ENCODE results near the gene ROPN1B. TPM values are rescaled to one million over a fixed set of nuclear protein-coding genes. Genes with fewer than 3 reads are reported as not detected.
"Not testable (repeated sequence)": the region's sequence is repeated elsewhere in the genome, so short reads cannot be mapped to it uniquely, and the experiment has no call there.

Gene ROPN1B
- not detected for total RNA-seq

- not testable (repeated sequence) for H3K27me3 ChIP-seq (replicated peaks; ENCODE audit: insufficient read depth); H3K4me1 ChIP-seq (ENCODE audit: control insufficient read depth in 1 of 2, low read depth in 2 of 2); H3K9me3 ChIP-seq; H3K36me3 ChIP-seq; ATAC-seq (ENCODE audit: insufficient number of reproducible peaks, low FRiP score, low read depth); H3K27ac ChIP-seq; DNase-seq (ENCODE audit: low spot score); H3K4me3 ChIP-seq
These were observed at the start of gene ROPN1B for GRCh38 chr3:125968701-125969592. Gene ROPN1B, plus strand, starts transcription at chr3:125969178. Its CDS starts 2,877 bp downstream, at chr3:125972055.

- not testable (repeated sequence) for DNase-seq (ENCODE audit: low spot score); H3K9me3 ChIP-seq; ATAC-seq (ENCODE audit: insufficient number of reproducible peaks, low FRiP score, low read depth)
These were observed 48.8 kb upstream of the ROPN1B start for GRCh38 chr3:125920191-125920590.

GRCh38 chr3:125920751-125921279 is 48.2 kb upstream of the ROPN1B start:
- H3K36me3 ChIP-seq; DNase-seq (ENCODE audit: low spot score); H3K27me3 ChIP-seq (replicated peaks; ENCODE audit: insufficient read depth); H3K27ac ChIP-seq; ATAC-seq (ENCODE audit: insufficient number of reproducible peaks, low FRiP score, low read depth); H3K4me1 ChIP-seq (ENCODE audit: control insufficient read depth in 1 of 2, low read depth in 2 of 2); H3K9me3 ChIP-seq; H3K4me3 ChIP-seq: not testable (repeated sequence)

More at GRCh38 chr3:125920191-125920590, 48.8 kb upstream of the ROPN1B start:
- not testable (repeated sequence) for H3K36me3 ChIP-seq; H3K4me1 ChIP-seq (ENCODE audit: control insufficient read depth in 1 of 2, low read depth in 2 of 2); H3K27me3 ChIP-seq (replicated peaks; ENCODE audit: insufficient read depth); H3K4me3 ChIP-seq; H3K27ac ChIP-seq

- H3K4me3 ChIP-seq; ATAC-seq (ENCODE audit: insufficient number of reproducible peaks, low FRiP score, low read depth); H3K9me3 ChIP-seq; H3K4me1 ChIP-seq (ENCODE audit: control insufficient read depth in 1 of 2, low read depth in 2 of 2); H3K36me3 ChIP-seq; DNase-seq (ENCODE audit: low spot score); H3K27ac ChIP-seq; H3K27me3 ChIP-seq (replicated peaks; ENCODE audit: insufficient read depth): not testable (repeated sequence)
- peak; percentile 57 for TF ChIP-seq CTCF (IDR thresholded peaks at IDR 0.05)
These were observed 47.3 kb upstream of the ROPN1B start for GRCh38 chr3:125921712-125922111.

GRCh38 chr3:125923324-125924115 is 45.5 kb upstream of the ROPN1B start:
- H3K36me3 ChIP-seq; DNase-seq (ENCODE audit: low spot score); H3K4me3 ChIP-seq; H3K27ac ChIP-seq; H3K27me3 ChIP-seq (replicated peaks; ENCODE audit: insufficient read depth); H3K4me1 ChIP-seq (ENCODE audit: control insufficient read depth in 1 of 2, low read depth in 2 of 2); ATAC-seq (ENCODE audit: insufficient number of reproducible peaks, low FRiP score, low read depth); H3K9me3 ChIP-seq: not testable (repeated sequence)

- not testable (repeated sequence) for DNase-seq (ENCODE audit: low spot score); H3K27ac ChIP-seq; H3K9me3 ChIP-seq; H3K27me3 ChIP-seq (replicated peaks; ENCODE audit: insufficient read depth); ATAC-seq (ENCODE audit: insufficient number of reproducible peaks, low FRiP score, low read depth); H3K4me1 ChIP-seq (ENCODE audit: control insufficient read depth in 1 of 2, low read depth in 2 of 2); H3K36me3 ChIP-seq; H3K4me3 ChIP-seq
These were observed 44.7 kb upstream of the ROPN1B start for GRCh38 chr3:125924276-125924675.

GRCh38 chr3:125925727-125926126 is 43.3 kb upstream of the ROPN1B start:
- H3K27ac ChIP-seq; ATAC-seq (ENCODE audit: insufficient number of reproducible peaks, low FRiP score, low read depth); H3K27me3 ChIP-seq (replicated peaks; ENCODE audit: insufficient read depth); H3K36me3 ChIP-seq; H3K4me3 ChIP-seq; DNase-seq (ENCODE audit: low spot score); H3K9me3 ChIP-seq: not testable (repeated sequence)
- peaks cover 0 to 15% of the 10 kb centered on the region in 2 donors for H3K4me1 ChIP-seq (ENCODE audit: control insufficient read depth in 1 of 2, low read depth in 2 of 2)
